ENCODE results near the gene CYP2C19. TPM values are rescaled to one million over a fixed set of nuclear protein-coding genes. Genes with fewer than 3 reads are reported as not detected.

Gene CYP2C19
- total RNA-seq, 1 experiment from 2014 or later = 0.86 TPM

- H3K27ac Mint-ChIP-seq (ENCODE audit: unreplicated experiment) = no peak overlapping the region
- H3K27me3 Mint-ChIP-seq (ENCODE audit: insufficient read depth, unreplicated experiment) = no peaks in the 10 kb centered on the region
- CTCF ChIA-PET = no interaction called here
- intact Hi-C loops (cut with micrococcal nuclease; ENCODE audit: unreplicated experiment) = no loop called here
- peaks cover 37% of the 10 kb centered on the region for H3K9me3 Mint-ChIP-seq (ENCODE audit: unreplicated experiment)
- no peak overlapping the region for H3K4me3 Mint-ChIP-seq (ENCODE audit: unreplicated experiment)
- TF ChIP-seq CTCF (IDR thresholded peaks at IDR 0.05; ENCODE audit: insufficient read depth in 1 of 2, low read depth in 1 of 2, low read length in 1 of 2, severe bottlenecking in 1 of 2, unreplicated experiment in 1 of 2) = no peak
- H3K4me1 Mint-ChIP-seq (ENCODE audit: low read depth, unreplicated experiment) = no peaks in the 10 kb centered on the region
- POLR2A ChIA-PET = no interaction called here
- H3K27me3 ChIP-seq (replicated peaks; ENCODE audit: control insufficient read depth, insufficient read depth, low read length) = no peaks in the 10 kb centered on the region; the same call in 1 of the 2 replicates
- H3K4me1 ChIP-seq = no peaks in the 10 kb centered on the region
- no peaks in the 10 kb centered on the region for H3K36me3 Mint-ChIP-seq (ENCODE audit: insufficient read depth, unreplicated experiment)
- no TSS peak for BruUV-seq (replicated peaks)
- no peaks in the 10 kb centered on the region for H3K9me3 ChIP-seq
- DNase-seq = no peak
- H3K36me3 ChIP-seq (ENCODE audit: control insufficient read depth, insufficient read depth, low read length) = no peaks in the 10 kb centered on the region
- no peak overlapping the region for H3K4me3 ChIP-seq (ENCODE audit: low read depth, low read length)
These were observed 23.9 kb upstream of the CYP2C19 start for GRCh38 chr10:94738588-94738987.

- H3K27ac Mint-ChIP-seq (ENCODE audit: unreplicated experiment) = no peak overlapping the region
- H3K4me1 ChIP-seq = no peaks in the 10 kb centered on the region
- H3K9me3 ChIP-seq = 0 out of 2 replicates have a peak, but pooled peaks cover 3% of the 10 kb centered on the region
- H3K27me3 Mint-ChIP-seq (ENCODE audit: insufficient read depth, unreplicated experiment) = no peaks in the 10 kb centered on the region
- peaks cover 29% of the 10 kb centered on the region for H3K9me3 Mint-ChIP-seq (ENCODE audit: unreplicated experiment)
- H3K36me3 Mint-ChIP-seq (ENCODE audit: insufficient read depth, unreplicated experiment) = no peaks in the 10 kb centered on the region
- no peaks in the 10 kb centered on the region for H3K36me3 ChIP-seq (ENCODE audit: control insufficient read depth, insufficient read depth, low read length)
- ChIA-PET CTCF (no interaction called here), POLR2A (no interaction called here)
- intact Hi-C loops (cut with micrococcal nuclease; ENCODE audit: unreplicated experiment) = no loop called here
- H3K4me3 Mint-ChIP-seq (ENCODE audit: unreplicated experiment) = no peak overlapping the region
- H3K27me3 ChIP-seq (replicated peaks; ENCODE audit: control insufficient read depth, insufficient read depth, low read length) = no peaks in the 10 kb centered on the region; the same call in 1 of the 2 replicates
- H3K4me1 Mint-ChIP-seq (ENCODE audit: low read depth, unreplicated experiment) = no peaks in the 10 kb centered on the region
- no TSS peak for BruUV-seq (replicated peaks)
- no peak overlapping the region for H3K4me3 ChIP-seq (ENCODE audit: low read depth, low read length)
- TF ChIP-seq CTCF (IDR thresholded peaks at IDR 0.05; ENCODE audit: insufficient read depth in 1 of 2, low read depth in 1 of 2, low read length in 1 of 2, severe bottlenecking in 1 of 2, unreplicated experiment in 1 of 2) = no peak
- no peak for DNase-seq
These were observed 15.3 kb upstream of the CYP2C19 start for GRCh38 chr10:94747137-94747536.

- H3K9me3 Mint-ChIP-seq (ENCODE audit: unreplicated experiment) = peaks cover 22% of the 10 kb centered on the region
- no peaks in the 10 kb centered on the region for H3K36me3 ChIP-seq (ENCODE audit: control insufficient read depth, insufficient read depth, low read length)
- H3K27me3 Mint-ChIP-seq (ENCODE audit: insufficient read depth, unreplicated experiment) = no peaks in the 10 kb centered on the region
- no peaks in the 10 kb centered on the region for H3K4me1 Mint-ChIP-seq (ENCODE audit: low read depth, unreplicated experiment)
- no peaks in the 10 kb centered on the region; the same call in 1 of the 2 replicates for H3K27me3 ChIP-seq (replicated peaks; ENCODE audit: control insufficient read depth, insufficient read depth, low read length)
- no peak for TF ChIP-seq CTCF (IDR thresholded peaks at IDR 0.05; ENCODE audit: insufficient read depth in 1 of 2, low read depth in 1 of 2, low read length in 1 of 2, severe bottlenecking in 1 of 2, unreplicated experiment in 1 of 2)
- no peaks in the 10 kb centered on the region for H3K36me3 Mint-ChIP-seq (ENCODE audit: insufficient read depth, unreplicated experiment)
- CTCF ChIA-PET = no interaction called here
- H3K4me3 ChIP-seq (ENCODE audit: low read depth, low read length) = no peak overlapping the region
- no peaks in the 10 kb centered on the region for H3K4me1 ChIP-seq
- intact Hi-C loops (cut with micrococcal nuclease; ENCODE audit: unreplicated experiment) = no loop called here
- no peak for DNase-seq
- POLR2A ChIA-PET = no interaction called here
- no TSS peak for BruUV-seq (replicated peaks)
- no peak overlapping the region for H3K27ac Mint-ChIP-seq (ENCODE audit: unreplicated experiment)
- H3K4me3 Mint-ChIP-seq (ENCODE audit: unreplicated experiment) = no peak overlapping the region
- 0 out of 2 replicates have a peak, but pooled peaks cover 3% of the 10 kb centered on the region for H3K9me3 ChIP-seq
These were observed 14.6 kb upstream of the CYP2C19 start for GRCh38 chr10:94747838-94748237.
